C4-2B (cell line): ENCODE results near the gene SPTLC1.

ENCODE experiments used
- ZFX ChIP-seq: fragments of 450-650 bp; IDR thresholded peaks from 2 replicates; pipeline ENCODE4 v1.6.1; 2017
- TF ChIP-seq, protein P1 (sequence below): fragments of 450-650 bp; conservative IDR thresholded peaks from 2 replicates; pipeline ENCODE4 v1.5.1; 2017; ENCODE audit warnings: mild to moderate bottlenecking

- TF ChIP-seq, protein P1, sequence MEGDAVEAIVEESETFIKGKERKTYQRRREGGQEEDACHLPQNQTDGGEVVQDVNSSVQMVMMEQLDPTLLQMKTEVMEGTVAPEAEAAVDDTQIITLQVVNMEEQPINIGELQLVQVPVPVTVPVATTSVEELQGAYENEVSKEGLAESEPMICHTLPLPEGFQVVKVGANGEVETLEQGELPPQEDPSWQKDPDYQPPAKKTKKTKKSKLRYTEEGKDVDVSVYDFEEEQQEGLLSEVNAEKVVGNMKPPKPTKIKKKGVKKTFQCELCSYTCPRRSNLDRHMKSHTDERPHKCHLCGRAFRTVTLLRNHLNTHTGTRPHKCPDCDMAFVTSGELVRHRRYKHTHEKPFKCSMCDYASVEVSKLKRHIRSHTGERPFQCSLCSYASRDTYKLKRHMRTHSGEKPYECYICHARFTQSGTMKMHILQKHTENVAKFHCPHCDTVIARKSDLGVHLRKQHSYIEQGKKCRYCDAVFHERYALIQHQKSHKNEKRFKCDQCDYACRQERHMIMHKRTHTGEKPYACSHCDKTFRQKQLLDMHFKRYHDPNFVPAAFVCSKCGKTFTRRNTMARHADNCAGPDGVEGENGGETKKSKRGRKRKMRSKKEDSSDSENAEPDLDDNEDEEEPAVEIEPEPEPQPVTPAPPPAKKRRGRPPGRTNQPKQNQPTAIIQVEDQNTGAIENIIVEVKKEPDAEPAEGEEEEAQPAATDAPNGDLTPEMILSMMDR, result no peak
- no peak for TF ChIP-seq ZFX
These were observed 37.3 kb downstream of the SPTLC1 start for GRCh38 chr9:92077888-92078287.
